ENCODE measurements around the gene UFC1. TPM values are rescaled to one million over a fixed set of nuclear protein-coding genes. Genes with fewer than 3 reads are reported as not detected.
A peak's percentile ranks its signal among the peaks of the same experiment; 100 is the strongest.

The UFC1 gene
- total and polyA plus RNA-seq, 5 donors from 2014 or later: 115 to 188 (median 162) TPM

DNA sequence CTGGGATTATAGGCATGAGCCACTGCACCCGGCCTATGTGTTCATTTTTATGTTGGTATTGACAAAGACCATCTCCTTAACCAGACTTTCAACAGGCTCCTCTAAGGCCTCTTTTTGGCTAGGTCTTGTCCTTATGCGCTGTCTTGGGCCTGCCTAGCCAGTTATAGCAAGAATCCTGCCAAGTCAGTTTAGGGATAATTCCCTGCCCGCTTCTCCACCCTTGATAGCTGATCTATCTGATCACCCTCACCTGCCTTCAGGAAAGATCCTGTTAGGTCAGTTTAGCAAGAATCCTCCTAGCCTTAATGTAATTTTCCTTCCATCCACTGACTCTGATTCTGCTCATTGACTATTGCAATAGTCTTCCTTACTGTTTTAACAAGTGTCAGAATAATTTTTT is 25.9 kb downstream of the UFC1 start:
- Histone ChIP-seq H3K27me3 (ENCODE audit: control insufficient read depth, insufficient read depth, low read length) (no peaks in the 10 kb centered on the region), H3K9me3 (ENCODE audit: control insufficient read depth in 2 of 2, low read length in 2 of 2) (no peaks in the 10 kb centered on the region), H3K36me3 (ENCODE audit: control insufficient read depth, insufficient read depth, low read length) (peaks cover 13% of the 10 kb centered on the region), H3K4me1 (ENCODE audit: control insufficient read depth, insufficient read depth, low read length, poor library complexity, severe bottlenecking) (peaks cover 83% of the 10 kb centered on the region), H3K27ac (ENCODE audit: insufficient read depth, low read length, poor library complexity, severe bottlenecking) (no peak overlapping the region), H3K4me3 (ENCODE audit: low read depth, low read length) (no peak overlapping the region)
- ATAC-seq (ENCODE audit: low read depth in 2 of 2): no peak
- no peak for DNase-seq
- Mint-ChIP-seq H3K9me3 (peaks cover 0 to 3% (median 0%) of the 10 kb centered on the region in 7 donors), H3K27ac (peak overlapping the region in 2 of 3 donors; percentile 78 to 91), H3K27me3 (peaks cover 6% of the 10 kb centered on the region), H3K4me1 (peaks cover 6 to 87% (median 64%) of the 10 kb centered on the region in 4 donors), H3K36me3 (peaks cover 8% of the 10 kb centered on the region), H3K4me3 (peak overlapping the region; percentile 22 to 68 (median 52))

DNA sequence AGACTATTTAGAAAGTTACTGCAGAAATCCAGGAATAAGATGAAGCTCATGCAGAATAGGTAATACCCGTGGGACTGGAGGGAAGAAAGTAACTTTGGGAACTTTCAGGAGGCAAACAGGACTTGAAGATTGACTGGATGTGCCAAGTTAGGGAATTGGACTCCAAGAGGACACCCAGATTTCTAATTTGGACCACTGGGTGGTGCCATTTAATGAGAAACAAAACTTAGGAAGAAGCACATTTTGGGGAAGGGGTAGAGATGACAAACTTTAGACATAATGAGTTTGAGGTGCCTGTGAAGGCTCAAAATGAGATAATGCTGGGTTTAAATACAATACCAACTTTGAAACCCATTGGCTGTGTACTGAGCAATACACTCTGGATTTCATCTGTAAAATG is 26.9 kb downstream of the UFC1 start:
- H3K27me3 ChIP-seq (ENCODE audit: control insufficient read depth, insufficient read depth, low read length): no peaks in the 10 kb centered on the region
- peak overlapping the region; percentile 32 for H3K4me3 ChIP-seq (ENCODE audit: low read depth, low read length)
- H3K4me3 Mint-ChIP-seq: peak overlapping the region; percentile 23 to 70 (median 54)
- H3K4me1 ChIP-seq (ENCODE audit: control insufficient read depth, insufficient read depth, low read length, poor library complexity, severe bottlenecking): peaks cover 80% of the 10 kb centered on the region
- H3K9me3 Mint-ChIP-seq: peaks cover 0 to 3% (median 0%) of the 10 kb centered on the region in 7 donors
- peaks cover 2% of the 10 kb centered on the region for H3K36me3 Mint-ChIP-seq
- no peaks in the 10 kb centered on the region for H3K9me3 ChIP-seq (ENCODE audit: control insufficient read depth in 2 of 2, low read length in 2 of 2)
- peaks cover 4% of the 10 kb centered on the region for H3K36me3 ChIP-seq (ENCODE audit: control insufficient read depth, insufficient read depth, low read length)
- H3K27ac Mint-ChIP-seq: peak overlapping the region; percentile 85 to 99 (median 95)
- ATAC-seq (ENCODE audit: low read depth in 2 of 2) (no peak), DNase-seq (peak in 1 of 3 donors; percentile 57)
- peak overlapping the region; percentile 80 for H3K27ac ChIP-seq (ENCODE audit: insufficient read depth, low read length, poor library complexity, severe bottlenecking)
- peaks cover 11 to 86% (median 62%) of the 10 kb centered on the region in 4 donors for H3K4me1 Mint-ChIP-seq
- peaks cover 6% of the 10 kb centered on the region for H3K27me3 Mint-ChIP-seq

DNA sequence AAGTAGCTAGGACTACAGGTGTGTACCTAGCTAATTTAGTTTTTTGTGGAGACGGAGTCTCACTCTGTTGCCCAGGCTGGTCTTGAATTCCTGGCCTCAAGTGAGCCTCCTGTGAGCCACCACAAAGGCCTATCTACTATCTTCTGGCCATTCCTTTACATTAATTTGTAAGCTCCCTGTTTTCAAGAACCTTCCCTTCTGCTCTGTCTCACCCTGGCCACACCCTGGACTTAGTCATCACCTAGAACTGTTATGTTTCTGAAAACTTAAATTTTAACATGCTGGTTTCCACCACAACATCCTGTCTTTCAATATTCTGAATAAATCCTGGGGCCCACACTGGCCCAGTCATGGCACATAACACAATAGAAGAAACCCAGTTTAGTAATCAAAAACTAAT is 28.4 kb downstream of the UFC1 start:
- DNase-seq (peak; percentile 19 to 94 (median 76)), ATAC-seq (ENCODE audit: low read depth in 2 of 2) (peak; percentile 71 to 76)
- Mint-ChIP-seq H3K4me1 (peaks cover 17 to 86% (median 60%) of the 10 kb centered on the region in 4 donors), H3K9me3 (peaks cover 0 to 1% (median 0%) of the 10 kb centered on the region in 7 donors), H3K27me3 (no peaks in the 10 kb centered on the region), H3K4me3 (peak overlapping the region; percentile 63 to 93 (median 80)), H3K36me3 (no peaks in the 10 kb centered on the region), H3K27ac (peak overlapping the region; percentile 95 to 99 (median 96))
- Histone ChIP-seq H3K27ac (ENCODE audit: insufficient read depth, low read length, poor library complexity, severe bottlenecking) (peak overlapping the region; percentile 80), H3K4me3 (ENCODE audit: low read depth, low read length) (peak overlapping the region; percentile 68), H3K36me3 (ENCODE audit: control insufficient read depth, insufficient read depth, low read length) (no peaks in the 10 kb centered on the region), H3K4me1 (ENCODE audit: control insufficient read depth, insufficient read depth, low read length, poor library complexity, severe bottlenecking) (peaks cover 82% of the 10 kb centered on the region), H3K27me3 (ENCODE audit: control insufficient read depth, insufficient read depth, low read length) (no peaks in the 10 kb centered on the region), H3K9me3 (ENCODE audit: control insufficient read depth in 2 of 2, low read length in 2 of 2) (no peaks in the 10 kb centered on the region)

DNA sequence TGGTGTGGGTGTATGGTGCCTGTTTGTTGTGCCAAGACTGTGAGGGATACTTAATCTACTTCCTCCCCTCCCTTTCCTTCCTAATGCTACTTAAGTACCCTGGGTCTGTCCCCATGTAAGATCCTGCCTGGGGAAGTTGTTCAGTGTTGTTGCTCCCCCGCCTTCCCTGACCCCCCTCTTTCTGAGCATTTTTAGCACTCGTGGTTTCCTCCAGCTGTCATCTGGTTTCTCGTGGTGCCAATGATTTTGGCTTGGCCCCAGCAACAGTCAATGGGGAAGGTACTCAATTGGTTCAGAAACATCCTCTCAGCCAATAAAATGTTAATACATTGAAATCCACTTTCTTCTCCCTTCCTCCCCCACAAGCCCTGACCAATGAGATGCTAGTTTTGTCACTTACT is 31.5 kb downstream of the UFC1 start:
- Mint-ChIP-seq H3K4me3 (peak overlapping the region; percentile 82 to 89 (median 88)), H3K4me1 (peaks cover 17 to 85% (median 57%) of the 10 kb centered on the region in 4 donors), H3K27ac (peak overlapping the region; percentile 94 to 97 (median 95)), H3K36me3 (no peaks in the 10 kb centered on the region), H3K9me3 (peaks cover 0 to 1% (median 0%) of the 10 kb centered on the region in 7 donors), H3K27me3 (no peaks in the 10 kb centered on the region)
- H3K4me1 ChIP-seq (ENCODE audit: control insufficient read depth, insufficient read depth, low read length, poor library complexity, severe bottlenecking): peaks cover 89% of the 10 kb centered on the region
- DNase-seq (peak; percentile 68 to 95 (median 87)), ATAC-seq (ENCODE audit: low read depth in 2 of 2) (peak; percentile 66 to 70)
- no peaks in the 10 kb centered on the region for H3K9me3 ChIP-seq (ENCODE audit: control insufficient read depth in 2 of 2, low read length in 2 of 2)
- H3K27me3 ChIP-seq (ENCODE audit: control insufficient read depth, insufficient read depth, low read length): no peaks in the 10 kb centered on the region
- H3K36me3 ChIP-seq (ENCODE audit: control insufficient read depth, insufficient read depth, low read length): no peaks in the 10 kb centered on the region
- peak overlapping the region; percentile 80 for H3K27ac ChIP-seq (ENCODE audit: insufficient read depth, low read length, poor library complexity, severe bottlenecking)
- H3K4me3 ChIP-seq (ENCODE audit: low read depth, low read length): peak overlapping the region; percentile 65

DNA sequence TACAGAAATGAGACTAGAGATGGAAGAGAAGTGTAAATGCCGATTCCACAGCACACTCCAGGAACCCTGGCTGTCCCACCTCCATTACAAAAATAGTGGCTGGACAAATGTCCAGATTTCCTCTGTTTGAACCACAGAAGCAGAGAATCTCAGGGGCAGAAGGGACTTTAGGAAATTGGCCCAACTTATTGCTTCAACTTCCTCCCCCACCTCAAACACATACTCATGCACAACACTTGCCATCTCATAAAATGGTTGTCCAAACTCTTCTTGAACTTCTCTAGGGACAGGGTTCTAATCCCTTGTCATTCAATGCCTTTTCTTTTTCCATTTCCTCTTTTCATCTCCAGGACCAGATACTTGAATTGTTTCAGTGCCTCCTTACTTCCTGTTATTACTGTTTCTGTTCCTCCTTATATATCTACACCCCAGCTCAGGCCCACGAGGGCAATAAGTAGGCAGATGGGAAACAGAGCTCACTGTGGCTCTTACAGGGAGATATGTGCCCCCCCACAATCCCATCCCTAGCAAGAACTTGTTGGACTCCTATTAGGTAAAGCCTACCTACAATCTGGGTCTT is 32.0 kb downstream of the UFC1 start:
- H3K36me3 ChIP-seq (ENCODE audit: control insufficient read depth, insufficient read depth, low read length): no peaks in the 10 kb centered on the region
- peaks cover 0 to 1% (median 0%) of the 10 kb centered on the region in 7 donors for H3K9me3 Mint-ChIP-seq
- H3K27me3 Mint-ChIP-seq: no peaks in the 10 kb centered on the region
- DNase-seq (peak in 1 of 3 donors; percentile 55), ATAC-seq (ENCODE audit: low read depth in 2 of 2) (no peak)
- no peaks in the 10 kb centered on the region for H3K27me3 ChIP-seq (ENCODE audit: control insufficient read depth, insufficient read depth, low read length)
- peaks cover 17 to 79% (median 52%) of the 10 kb centered on the region in 4 donors for H3K4me1 Mint-ChIP-seq
- H3K36me3 Mint-ChIP-seq: no peaks in the 10 kb centered on the region
- peaks cover 87% of the 10 kb centered on the region for H3K4me1 ChIP-seq (ENCODE audit: control insufficient read depth, insufficient read depth, low read length, poor library complexity, severe bottlenecking)
- H3K9me3 ChIP-seq (ENCODE audit: control insufficient read depth in 2 of 2, low read length in 2 of 2): no peaks in the 10 kb centered on the region
- peak overlapping the region; percentile 94 to 97 (median 95) for H3K27ac Mint-ChIP-seq
- H3K4me3 ChIP-seq (ENCODE audit: low read depth, low read length): peak overlapping the region; percentile 65
- H3K4me3 Mint-ChIP-seq: peak overlapping the region; percentile 82 to 89 (median 88)
- peak overlapping the region; percentile 80 for H3K27ac ChIP-seq (ENCODE audit: insufficient read depth, low read length, poor library complexity, severe bottlenecking)

DNA sequence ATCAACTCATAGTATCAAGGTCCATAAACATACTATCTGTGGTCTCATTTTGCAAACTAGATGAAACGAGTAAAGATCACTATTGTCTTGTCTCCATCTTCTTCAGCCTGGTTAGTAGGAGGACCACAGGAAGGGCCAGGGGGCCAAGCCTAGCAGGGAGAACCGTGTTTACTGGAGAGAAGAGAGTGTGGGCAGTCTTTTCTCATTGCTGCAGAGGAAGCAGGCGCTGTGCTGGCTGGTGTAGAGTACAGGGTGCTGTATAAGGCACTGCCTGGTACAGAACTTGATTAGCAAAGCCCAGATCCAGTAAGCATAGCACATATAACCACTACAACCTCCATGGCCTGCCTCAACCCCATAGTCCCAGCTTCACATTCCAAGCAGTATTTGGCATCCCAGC is 33.5 kb downstream of the UFC1 start:
- Mint-ChIP-seq H3K36me3 (no peaks in the 10 kb centered on the region), H3K27ac (peak overlapping the region; percentile 94 to 97 (median 95)), H3K4me3 (peak overlapping the region in 3 of 4 donors; percentile 39 to 89 (median 45)), H3K27me3 (no peaks in the 10 kb centered on the region), H3K9me3 (peaks cover 0 to under 1% (median 0%) of the 10 kb centered on the region in 7 donors), H3K4me1 (peaks cover 15 to 74% (median 47%) of the 10 kb centered on the region in 4 donors)
- no peaks in the 10 kb centered on the region for H3K9me3 ChIP-seq (ENCODE audit: control insufficient read depth in 2 of 2, low read length in 2 of 2)
- H3K4me3 ChIP-seq (ENCODE audit: low read depth, low read length): peak overlapping the region; percentile 34
- peaks cover 81% of the 10 kb centered on the region for H3K4me1 ChIP-seq (ENCODE audit: control insufficient read depth, insufficient read depth, low read length, poor library complexity, severe bottlenecking)
- ATAC-seq (ENCODE audit: low read depth in 2 of 2): no peak
- H3K27me3 ChIP-seq (ENCODE audit: control insufficient read depth, insufficient read depth, low read length): no peaks in the 10 kb centered on the region
- no peak for DNase-seq
- peak overlapping the region; percentile 80 for H3K27ac ChIP-seq (ENCODE audit: insufficient read depth, low read length, poor library complexity, severe bottlenecking)
- no peaks in the 10 kb centered on the region for H3K36me3 ChIP-seq (ENCODE audit: control insufficient read depth, insufficient read depth, low read length)

DNA sequence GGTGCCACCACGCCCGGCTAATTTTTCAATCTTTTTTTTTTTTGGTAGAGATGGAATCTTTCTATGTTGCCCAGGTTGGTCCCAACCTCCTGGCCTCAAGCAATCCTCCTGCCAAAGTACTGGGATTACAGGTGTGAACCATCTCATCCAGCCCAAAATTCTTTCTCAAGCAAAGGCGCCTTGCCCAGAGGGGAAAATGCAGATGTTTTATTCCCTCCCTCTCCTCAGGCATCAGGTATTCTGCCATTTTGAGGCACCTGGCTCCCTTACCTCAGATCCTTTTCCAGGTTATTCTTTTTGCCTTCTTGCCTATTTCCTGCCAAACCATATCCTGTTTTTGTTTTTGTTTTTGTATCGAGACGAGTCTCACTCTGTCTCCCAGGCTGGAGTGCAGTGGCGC is 34.6 kb downstream of the UFC1 start:
- DNase-seq: no peak
- H3K9me3 ChIP-seq (ENCODE audit: control insufficient read depth in 2 of 2, low read length in 2 of 2): no peaks in the 10 kb centered on the region
- no peak for ATAC-seq (ENCODE audit: low read depth in 2 of 2)
- Mint-ChIP-seq H3K27ac (peak overlapping the region; percentile 80 to 98 (median 92)), H3K4me3 (peak overlapping the region in 2 of 4 donors; percentile 48 to 55), H3K36me3 (peaks cover 3% of the 10 kb centered on the region), H3K9me3 (no peaks in the 10 kb centered on the region), H3K27me3 (no peaks in the 10 kb centered on the region), H3K4me1 (peaks cover 17 to 74% (median 47%) of the 10 kb centered on the region in 4 donors)
- no peaks in the 10 kb centered on the region for H3K27me3 ChIP-seq (ENCODE audit: control insufficient read depth, insufficient read depth, low read length)
- no peaks in the 10 kb centered on the region for H3K36me3 ChIP-seq (ENCODE audit: control insufficient read depth, insufficient read depth, low read length)
- peak overlapping the region; percentile 80 for H3K27ac ChIP-seq (ENCODE audit: insufficient read depth, low read length, poor library complexity, severe bottlenecking)
- H3K4me1 ChIP-seq (ENCODE audit: control insufficient read depth, insufficient read depth, low read length, poor library complexity, severe bottlenecking): peaks cover 78% of the 10 kb centered on the region
- H3K4me3 ChIP-seq (ENCODE audit: low read depth, low read length): no peak overlapping the region

Data from CD4-positive, CD25-positive, alpha-beta regulatory T cell (primary cell).